Measurements from ENCODE around the gene UROC1.

DNA sequence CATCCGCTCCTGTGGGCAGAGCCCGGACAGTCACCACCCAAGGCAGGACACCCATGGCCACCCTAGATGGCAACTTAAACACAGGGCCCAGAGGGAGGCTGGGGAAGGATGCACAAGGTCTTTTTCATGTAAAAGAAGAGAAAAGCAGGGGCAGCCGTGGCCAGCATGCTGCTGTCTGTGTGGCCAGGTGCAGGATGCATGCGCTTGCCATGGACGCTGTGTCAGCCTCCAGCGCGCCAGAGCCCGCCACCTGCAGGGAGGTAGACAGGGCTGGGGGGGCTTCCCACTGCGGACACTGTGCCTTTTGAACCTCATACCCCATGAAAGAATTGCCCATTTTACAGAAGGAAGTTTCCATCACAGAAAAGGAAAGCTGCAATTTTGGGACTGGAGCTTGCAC is 18.2 kb downstream of the UROC1 start:
- TF ChIP-seq EZH2 (IDR thresholded peaks at IDR 0.05) (no peak), POLR2AphosphoS5 (IDR thresholded peaks at IDR 0.05; ENCODE audit: borderline replicate concordance, low read depth, low read length) (no peak)

Data from SK-N-MC (cell line).